Measurements from ENCODE around the gene TECTA.
A peak's percentile ranks its signal among the peaks of the same experiment; 100 is the strongest.

The TECTA gene

DNA sequence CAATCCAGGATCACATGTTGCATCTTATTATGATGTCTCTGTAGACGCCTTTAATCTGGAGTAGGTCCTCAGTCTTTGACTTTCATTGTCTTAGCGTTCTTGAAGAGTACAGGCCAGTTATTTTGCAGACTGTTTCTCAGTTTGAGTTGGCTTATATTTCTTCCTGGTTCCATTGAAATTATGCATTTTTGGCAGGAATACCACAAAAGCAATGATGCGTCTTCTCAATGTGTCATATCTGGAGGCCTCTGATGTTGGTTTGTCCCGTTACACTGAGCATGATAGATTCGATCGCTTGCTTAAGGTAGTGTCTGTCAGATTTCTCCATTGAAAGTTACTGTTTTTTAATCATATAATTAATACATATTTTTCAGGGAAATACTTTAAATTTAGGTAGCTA, 30.6 kb downstream of the TECTA start:
- no peaks in the 10 kb centered on the region for H3K4me1 ChIP-seq (ENCODE audit: control insufficient read depth, insufficient read depth, low read depth, low read length)
- H3K4me3 ChIP-seq (ENCODE audit: insufficient read depth in 1 of 2, low read depth in 1 of 2, low read length in 2 of 2), result no peak overlapping the region
- no peaks in the 10 kb centered on the region for H3K9me3 ChIP-seq (ENCODE audit: control insufficient read depth, low read length)
- no peak overlapping the region for H2BK5ac ChIP-seq (ENCODE audit: low read depth, low read length, poor library complexity, severe bottlenecking)
- H3K27me3 ChIP-seq (ENCODE audit: control insufficient read depth in 1 of 2, insufficient read depth in 1 of 2, low read length in 2 of 2), result peaks cover 0 to 2% of the 10 kb centered on the region in 2 experiments
- H2AFZ ChIP-seq (ENCODE audit: low read depth, low read length), result no peak overlapping the region
- H3K36me3 ChIP-seq (ENCODE audit: control insufficient read depth in 1 of 2, insufficient read depth in 2 of 2, low read depth in 1 of 2, low read length in 2 of 2), result no peaks in the 10 kb centered on the region
- H3K18ac ChIP-seq (ENCODE audit: low read depth in 1 of 2, low read length in 2 of 2), result no peak overlapping the region
- H4K91ac ChIP-seq (ENCODE audit: low read length), result no peak overlapping the region
- no peak overlapping the region for H3K23ac ChIP-seq (ENCODE audit: low read length in 2 of 2)
- H3K4ac ChIP-seq (ENCODE audit: low read depth in 1 of 2, low read length in 2 of 2), result no peak overlapping the region
- no peak overlapping the region for H4K8ac ChIP-seq (ENCODE audit: low read length)
- H3K79me1 ChIP-seq (replicated peaks; ENCODE audit: low read length, poor library complexity, severe bottlenecking), result no peaks in the 10 kb centered on the region
- no peak overlapping the region for H2BK12ac ChIP-seq (ENCODE audit: low read length in 2 of 2)
- no peak overlapping the region for H2BK15ac ChIP-seq (ENCODE audit: low read depth, poor library complexity, severe bottlenecking)
- no peak overlapping the region for H2BK120ac ChIP-seq (ENCODE audit: low read depth, low read length)
- no peak overlapping the region for H3K4me2 ChIP-seq (ENCODE audit: low read length, poor library complexity, severe bottlenecking)
- H3K9ac ChIP-seq (ENCODE audit: low read length), result no peak overlapping the region
- H2AK5ac ChIP-seq (ENCODE audit: low read length, severe bottlenecking), result no peak overlapping the region
- 96% methylated on average over 3 of the region's 6 CpGs for WGBS
- H3K27ac ChIP-seq (ENCODE audit: low read length, poor library complexity, severe bottlenecking), result no peak overlapping the region
- H3K14ac ChIP-seq (ENCODE audit: low read length in 2 of 2), result no peak overlapping the region
- no peak for DNase-seq

DNA sequence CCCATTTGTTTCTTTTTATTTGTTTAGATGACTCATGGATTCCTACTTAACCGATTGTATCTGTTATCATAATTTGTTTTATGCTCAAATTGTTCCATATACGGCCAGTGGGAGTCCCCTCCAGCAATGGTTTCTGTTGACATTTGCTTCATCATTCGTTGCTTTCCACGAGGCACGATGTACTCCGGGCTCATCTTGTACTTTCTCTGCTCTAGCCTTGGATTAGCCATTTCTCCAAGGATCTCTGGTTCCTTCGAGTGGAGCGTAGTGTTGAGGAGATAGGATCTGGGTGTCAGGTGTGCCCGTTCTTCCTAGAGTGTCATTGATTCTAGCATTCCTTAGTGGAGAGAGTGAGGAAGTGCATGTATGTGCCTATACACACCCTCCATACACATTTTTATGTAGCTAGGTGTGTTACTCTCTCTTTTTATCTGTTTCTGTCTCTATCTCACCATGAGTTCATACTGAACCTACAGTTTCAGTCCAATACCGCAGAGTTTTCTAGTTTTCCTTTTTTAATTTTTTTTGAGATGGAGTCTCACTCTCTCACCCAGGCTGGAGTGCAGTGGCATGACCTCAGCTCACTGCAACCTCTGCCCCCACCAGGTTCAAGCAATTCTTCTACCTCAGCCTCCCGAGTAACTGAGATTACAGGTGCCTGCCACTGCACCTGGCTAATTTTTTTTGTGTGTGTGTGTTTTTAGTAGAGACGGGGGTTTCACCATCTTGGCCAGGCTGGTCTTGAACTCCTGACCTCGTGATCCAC, 31.4 kb downstream of the TECTA start:
- H2AK5ac ChIP-seq (ENCODE audit: low read length, severe bottlenecking), result no peak overlapping the region
- no peak overlapping the region for H2BK5ac ChIP-seq (ENCODE audit: low read depth, low read length, poor library complexity, severe bottlenecking)
- no peak overlapping the region for H2BK120ac ChIP-seq (ENCODE audit: low read depth, low read length)
- no peak overlapping the region for H3K4ac ChIP-seq (ENCODE audit: low read depth in 1 of 2, low read length in 2 of 2)
- no peak for DNase-seq
- H3K23ac ChIP-seq (ENCODE audit: low read length in 2 of 2), result no peak overlapping the region
- H3K79me1 ChIP-seq (replicated peaks; ENCODE audit: low read length, poor library complexity, severe bottlenecking), result no peaks in the 10 kb centered on the region
- H3K18ac ChIP-seq (ENCODE audit: low read depth in 1 of 2, low read length in 2 of 2), result no peak overlapping the region
- H3K4me1 ChIP-seq (ENCODE audit: control insufficient read depth, insufficient read depth, low read depth, low read length), result peaks cover 2% of the 10 kb centered on the region
- H3K4me3 ChIP-seq (ENCODE audit: insufficient read depth in 1 of 2, low read depth in 1 of 2, low read length in 2 of 2), result no peak overlapping the region
- peaks cover 0 to 2% of the 10 kb centered on the region in 2 experiments for H3K27me3 ChIP-seq (ENCODE audit: control insufficient read depth in 1 of 2, insufficient read depth in 1 of 2, low read length in 2 of 2)
- H2AFZ ChIP-seq (ENCODE audit: low read depth, low read length), result no peak overlapping the region
- no peaks in the 10 kb centered on the region for H3K9me3 ChIP-seq (ENCODE audit: control insufficient read depth, low read length)
- H3K14ac ChIP-seq (ENCODE audit: low read length in 2 of 2), result no peak overlapping the region
- no peak overlapping the region for H3K4me2 ChIP-seq (ENCODE audit: low read length, poor library complexity, severe bottlenecking)
- H3K9ac ChIP-seq (ENCODE audit: low read length), result no peak overlapping the region
- H2BK15ac ChIP-seq (ENCODE audit: low read depth, poor library complexity, severe bottlenecking), result no peak overlapping the region
- no peak overlapping the region for H3K27ac ChIP-seq (ENCODE audit: low read length, poor library complexity, severe bottlenecking)
- H2BK12ac ChIP-seq (ENCODE audit: low read length in 2 of 2), result no peak overlapping the region
- 71% methylated on average over 11 of the region's 13 CpGs for WGBS
- no peaks in the 10 kb centered on the region for H3K36me3 ChIP-seq (ENCODE audit: control insufficient read depth in 1 of 2, insufficient read depth in 2 of 2, low read depth in 1 of 2, low read length in 2 of 2)
- no peak overlapping the region for H4K8ac ChIP-seq (ENCODE audit: low read length)
- no peak overlapping the region for H4K91ac ChIP-seq (ENCODE audit: low read length)

DNA sequence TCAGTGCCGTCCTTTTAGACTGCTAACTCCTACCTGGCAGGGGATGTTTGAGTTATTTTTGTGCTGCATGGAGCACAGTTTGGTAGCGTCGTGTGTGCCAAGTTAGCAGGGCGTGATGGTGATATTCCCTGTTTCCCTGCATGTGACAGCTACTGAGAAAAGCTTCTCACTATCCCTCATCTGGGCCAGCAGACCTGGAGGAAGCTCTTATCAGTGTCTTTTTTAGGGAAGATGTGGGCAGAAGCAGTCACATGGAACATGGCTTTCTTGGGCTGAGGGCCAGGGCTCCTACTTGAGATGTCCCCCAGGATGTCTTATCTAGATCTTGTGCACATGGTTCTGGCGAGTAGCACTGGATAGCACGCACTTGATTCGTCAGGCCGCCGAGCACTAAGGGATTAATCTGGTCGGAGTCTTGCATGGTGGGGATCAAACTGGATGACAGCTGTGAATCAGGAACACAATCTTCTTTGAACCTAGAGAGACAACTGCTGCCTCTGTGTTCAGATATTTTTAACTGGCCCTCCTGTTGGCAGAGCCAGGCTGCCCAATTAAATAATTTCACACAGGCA, 33.8 kb downstream of the TECTA start:
- H3K14ac ChIP-seq (ENCODE audit: low read length in 2 of 2), result no peak overlapping the region
- no peak overlapping the region for H2BK15ac ChIP-seq (ENCODE audit: low read depth, poor library complexity, severe bottlenecking)
- no peaks in the 10 kb centered on the region for H3K9me3 ChIP-seq (ENCODE audit: control insufficient read depth, low read length)
- peaks cover 0 to 2% of the 10 kb centered on the region in 2 experiments for H3K27me3 ChIP-seq (ENCODE audit: control insufficient read depth in 1 of 2, insufficient read depth in 1 of 2, low read length in 2 of 2)
- H3K9ac ChIP-seq (ENCODE audit: low read length), result no peak overlapping the region
- H2BK5ac ChIP-seq (ENCODE audit: low read depth, low read length, poor library complexity, severe bottlenecking), result no peak overlapping the region
- H2BK120ac ChIP-seq (ENCODE audit: low read depth, low read length), result no peak overlapping the region
- H3K4ac ChIP-seq (ENCODE audit: low read depth in 1 of 2, low read length in 2 of 2), result no peak overlapping the region
- H4K91ac ChIP-seq (ENCODE audit: low read length), result no peak overlapping the region
- no peaks in the 10 kb centered on the region for H3K36me3 ChIP-seq (ENCODE audit: control insufficient read depth in 1 of 2, insufficient read depth in 2 of 2, low read depth in 1 of 2, low read length in 2 of 2)
- no peak overlapping the region for H2AK5ac ChIP-seq (ENCODE audit: low read length, severe bottlenecking)
- no peak overlapping the region for H3K4me2 ChIP-seq (ENCODE audit: low read length, poor library complexity, severe bottlenecking)
- no peak overlapping the region for H3K23ac ChIP-seq (ENCODE audit: low read length in 2 of 2)
- H3K27ac ChIP-seq (ENCODE audit: low read length, poor library complexity, severe bottlenecking), result no peak overlapping the region
- no peak overlapping the region for H3K18ac ChIP-seq (ENCODE audit: low read depth in 1 of 2, low read length in 2 of 2)
- H4K8ac ChIP-seq (ENCODE audit: low read length), result no peak overlapping the region
- H3K79me1 ChIP-seq (replicated peaks; ENCODE audit: low read length, poor library complexity, severe bottlenecking), result no peaks in the 10 kb centered on the region
- no peak overlapping the region for H2AFZ ChIP-seq (ENCODE audit: low read depth, low read length)
- DNase-seq, result no peak
- H3K4me1 ChIP-seq (ENCODE audit: control insufficient read depth, insufficient read depth, low read depth, low read length), result peaks cover 2% of the 10 kb centered on the region
- no peak overlapping the region for H2BK12ac ChIP-seq (ENCODE audit: low read length in 2 of 2)
- H3K4me3 ChIP-seq (ENCODE audit: insufficient read depth in 1 of 2, low read depth in 1 of 2, low read length in 2 of 2), result no peak overlapping the region
- 75% methylated on average over 10 of the region's 10 CpGs for WGBS

DNA sequence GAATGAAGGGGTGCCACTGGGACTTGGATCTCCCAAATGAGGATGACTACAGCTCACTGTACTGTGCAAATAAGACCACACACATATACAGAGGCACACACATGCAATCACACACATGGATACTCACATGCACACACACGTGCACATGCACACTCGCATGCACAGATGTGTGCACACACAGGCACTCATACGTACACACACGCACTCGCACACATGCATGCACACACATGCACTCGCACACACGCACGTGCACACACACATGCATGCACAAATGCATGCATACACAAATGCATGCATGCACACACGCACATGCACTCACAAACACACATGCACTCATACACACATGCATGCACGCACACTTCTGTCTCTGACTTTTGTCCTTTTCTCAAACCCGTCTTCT, 36.0 kb downstream of the TECTA start:
- Histone ChIP-seq H3K4ac (ENCODE audit: low read depth in 1 of 2, low read length in 2 of 2) (no peak overlapping the region), H2BK120ac (ENCODE audit: low read depth, low read length) (no peak overlapping the region), H3K4me3 (ENCODE audit: insufficient read depth in 1 of 2, low read depth in 1 of 2, low read length in 2 of 2) (peak overlapping the region in 1 of 2 experiments; percentile 29), H3K27ac (ENCODE audit: low read length, poor library complexity, severe bottlenecking) (no peak overlapping the region), H3K14ac (ENCODE audit: low read length in 2 of 2) (peak overlapping the region in 1 of 2 experiments; percentile 35), H3K27me3 (ENCODE audit: control insufficient read depth in 1 of 2, insufficient read depth in 1 of 2, low read length in 2 of 2) (peaks cover 0 to 2% of the 10 kb centered on the region in 2 experiments), H3K9me3 (ENCODE audit: control insufficient read depth, low read length) (no peaks in the 10 kb centered on the region), H3K36me3 (ENCODE audit: control insufficient read depth in 1 of 2, insufficient read depth in 2 of 2, low read depth in 1 of 2, low read length in 2 of 2) (no peaks in the 10 kb centered on the region), H4K91ac (ENCODE audit: low read length) (peak overlapping the region; percentile 52), H2AFZ (ENCODE audit: low read depth, low read length) (no peak overlapping the region), H2BK15ac (ENCODE audit: low read depth, poor library complexity, severe bottlenecking) (no peak overlapping the region), H3K23ac (ENCODE audit: low read length in 2 of 2) (no peak overlapping the region), H3K4me2 (ENCODE audit: low read length, poor library complexity, severe bottlenecking) (no peak overlapping the region), H2AK5ac (ENCODE audit: low read length, severe bottlenecking) (no peak overlapping the region), H2BK12ac (ENCODE audit: low read length in 2 of 2) (no peak overlapping the region), H3K18ac (ENCODE audit: low read depth in 1 of 2, low read length in 2 of 2) (no peak overlapping the region), H2BK5ac (ENCODE audit: low read depth, low read length, poor library complexity, severe bottlenecking) (no peak overlapping the region), H3K4me1 (ENCODE audit: control insufficient read depth, insufficient read depth, low read depth, low read length) (peaks cover 2% of the 10 kb centered on the region), H3K9ac (ENCODE audit: low read length) (no peak overlapping the region), H4K8ac (ENCODE audit: low read length) (no peak overlapping the region), H3K79me1 (replicated peaks; ENCODE audit: low read length, poor library complexity, severe bottlenecking) (no peaks in the 10 kb centered on the region)
- WGBS, result 89% methylated on average over 11 of the region's 11 CpGs
- DNase-seq, result no peak
